Measurements from ENCODE around the gene NRIP2. TPM values are rescaled to one million over a fixed set of nuclear protein-coding genes. Genes with fewer than 3 reads are reported as not detected.

The NRIP2 gene
- polyA plus RNA-seq, 2 donors, result 0.47 to 0.67 TPM

DNA sequence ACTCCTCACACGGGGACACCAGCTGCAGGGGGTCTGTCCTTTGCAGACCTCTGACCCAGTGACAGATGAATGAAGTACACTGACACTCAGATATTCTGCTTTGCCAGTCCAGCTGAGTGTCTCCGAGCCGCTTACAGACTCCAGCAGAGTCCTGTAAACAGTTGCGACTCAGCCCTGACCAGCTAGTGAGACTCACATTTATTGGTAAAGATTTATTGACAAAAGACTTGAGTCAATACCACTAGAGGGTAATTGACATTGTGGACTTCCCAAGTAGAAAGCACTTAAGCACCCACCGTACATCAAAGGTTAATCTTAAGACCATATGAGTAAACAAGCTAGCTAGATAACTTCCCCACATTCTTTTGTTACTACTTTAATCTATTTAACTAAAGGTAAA is 49.8 kb downstream of the NRIP2 start:
- no peaks in the 10 kb centered on the region for H3K9me3 ChIP-seq (ENCODE audit: control insufficient read depth in 2 of 2, insufficient read depth in 1 of 2, low read depth in 1 of 2, low read length in 1 of 2)
- no peaks in the 10 kb centered on the region for H3K36me3 ChIP-seq (ENCODE audit: control insufficient read depth in 2 of 2, insufficient read depth in 2 of 2, low read length in 1 of 2)
- no peak overlapping the region for H3K4me3 ChIP-seq (ENCODE audit: low read depth in 1 of 2, low read length in 2 of 2)
- 55 to 70% methylated on average over 5 of the region's 5 CpGs for WGBS, 2 donors
- H3K27ac ChIP-seq (ENCODE audit: low read depth in 2 of 2, low read length in 1 of 2), result no peak overlapping the region
- H3K27me3 ChIP-seq (ENCODE audit: control insufficient read depth in 1 of 2, insufficient read depth in 2 of 2, low read length in 2 of 2), result no peaks in the 10 kb centered on the region
- peaks cover 0 to 6% of the 10 kb centered on the region in 2 donors for H3K4me1 ChIP-seq (ENCODE audit: control insufficient read depth in 2 of 2, insufficient read depth in 2 of 2, low read length in 1 of 2)

DNA sequence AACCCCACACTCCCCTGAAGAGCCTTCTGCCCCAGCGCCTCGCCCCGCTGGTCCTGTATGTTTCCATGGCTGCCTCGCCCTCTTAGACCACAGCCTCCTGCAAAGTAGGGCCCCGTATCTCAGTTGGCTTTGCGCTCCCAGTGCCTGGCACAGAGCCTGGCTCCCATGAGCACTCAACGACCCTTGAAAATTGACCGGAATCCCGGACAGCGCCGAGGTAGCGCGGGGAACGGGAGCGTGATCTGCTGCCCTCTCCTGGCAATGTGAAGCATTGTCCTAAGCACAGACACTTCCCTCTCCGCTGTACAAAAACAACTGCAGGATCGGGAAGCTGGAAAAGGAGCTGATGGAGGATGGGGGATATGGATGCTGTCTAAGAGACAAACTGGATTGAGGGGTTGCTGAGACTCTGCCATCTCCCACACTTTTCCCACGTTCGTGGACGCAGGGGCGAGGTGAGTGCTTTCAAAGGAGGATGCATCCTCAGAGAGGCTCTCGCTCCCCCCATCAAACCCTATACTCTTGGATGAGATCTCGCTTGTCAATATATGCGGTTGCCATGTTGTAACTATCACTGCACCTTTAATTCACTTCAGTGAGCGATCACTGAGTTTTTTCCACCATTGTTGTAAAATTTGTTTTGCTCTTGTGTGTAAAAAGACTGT is 50.8 kb downstream of the NRIP2 start:
- H3K9me3 ChIP-seq (ENCODE audit: control insufficient read depth in 2 of 2, insufficient read depth in 1 of 2, low read depth in 1 of 2, low read length in 1 of 2), result no peaks in the 10 kb centered on the region
- WGBS, 2 donors, result 12 to 15% methylated on average over 25 of the region's 25 CpGs
- no peaks in the 10 kb centered on the region for H3K36me3 ChIP-seq (ENCODE audit: control insufficient read depth in 2 of 2, insufficient read depth in 2 of 2, low read length in 1 of 2)
- no peaks in the 10 kb centered on the region for H3K27me3 ChIP-seq (ENCODE audit: control insufficient read depth in 1 of 2, insufficient read depth in 2 of 2, low read length in 2 of 2)
- no peak overlapping the region for H3K4me3 ChIP-seq (ENCODE audit: low read depth in 1 of 2, low read length in 2 of 2)
- H3K27ac ChIP-seq (ENCODE audit: low read depth in 2 of 2, low read length in 1 of 2), result no peak overlapping the region
- peaks cover 0 to 6% of the 10 kb centered on the region in 2 donors for H3K4me1 ChIP-seq (ENCODE audit: control insufficient read depth in 2 of 2, insufficient read depth in 2 of 2, low read length in 1 of 2)

DNA sequence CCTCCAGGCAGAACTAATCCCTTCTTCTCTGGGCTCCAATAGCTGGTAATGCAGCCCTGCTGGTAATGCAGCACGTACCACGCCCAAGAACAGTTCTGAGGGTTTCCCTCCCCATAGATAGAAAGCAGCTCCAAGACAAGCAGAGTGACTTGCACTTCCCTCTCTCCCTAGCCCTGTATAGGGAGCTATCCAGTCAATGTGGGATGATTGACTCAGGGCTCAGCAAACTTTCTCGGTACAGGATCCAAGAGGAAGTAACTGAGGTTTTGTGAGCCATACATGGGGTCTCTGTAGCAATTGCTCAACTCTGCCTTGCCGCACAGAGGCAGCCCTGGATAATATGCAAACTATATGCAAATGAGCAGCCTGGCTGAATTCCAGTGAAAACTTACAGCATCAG is 55.6 kb downstream of the NRIP2 start:
- Histone ChIP-seq H3K27ac (ENCODE audit: low read depth in 2 of 2, low read length in 1 of 2) (no peak overlapping the region), H3K9me3 (ENCODE audit: control insufficient read depth in 2 of 2, insufficient read depth in 1 of 2, low read depth in 1 of 2, low read length in 1 of 2) (no peaks in the 10 kb centered on the region), H3K4me1 (ENCODE audit: control insufficient read depth in 2 of 2, insufficient read depth in 2 of 2, low read length in 1 of 2) (peaks cover 0 to 8% of the 10 kb centered on the region in 2 donors), H3K4me3 (ENCODE audit: low read depth in 1 of 2, low read length in 2 of 2) (no peak overlapping the region), H3K27me3 (ENCODE audit: control insufficient read depth in 1 of 2, insufficient read depth in 2 of 2, low read length in 2 of 2) (no peaks in the 10 kb centered on the region), H3K36me3 (ENCODE audit: control insufficient read depth in 2 of 2, insufficient read depth in 2 of 2, low read length in 1 of 2) (no peaks in the 10 kb centered on the region)
- WGBS, 2 donors, result 48 to 54% methylated on average over 4 of the region's 4 CpGs

DNA sequence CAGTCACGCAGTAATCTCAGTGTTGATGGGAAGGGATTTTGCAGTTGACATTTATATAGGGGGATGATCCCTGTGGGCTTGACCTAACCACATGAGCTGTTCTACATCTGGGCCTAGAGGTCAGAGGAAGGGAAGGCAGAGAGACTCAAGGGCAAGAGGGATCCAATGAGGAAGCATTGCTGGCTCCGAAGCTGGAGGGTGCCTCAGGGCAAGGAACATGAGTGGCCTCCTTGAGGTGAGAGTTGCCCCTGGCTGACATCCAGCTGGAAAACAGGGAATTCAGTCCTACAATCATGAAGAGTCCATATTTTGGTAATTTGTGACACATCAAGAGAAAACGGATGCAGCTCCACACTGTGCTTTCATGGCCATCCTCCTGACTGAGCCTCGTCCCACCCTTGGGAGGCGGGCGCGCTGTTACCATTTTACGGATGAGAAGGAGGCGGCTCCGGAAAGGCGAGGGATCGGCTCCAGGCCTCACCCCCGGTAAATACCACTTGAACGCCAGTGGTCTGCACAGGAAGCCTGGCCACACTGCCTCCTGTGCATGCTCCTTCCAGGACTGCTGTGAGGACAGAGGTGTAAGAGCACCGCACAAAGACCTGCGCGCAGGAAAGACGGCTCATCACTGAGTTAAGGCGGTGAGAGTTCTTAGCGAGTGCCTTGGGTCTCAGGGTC is 58.6 kb downstream of the NRIP2 start:
- 86 to 90% methylated on average over 20 of the region's 20 CpGs for WGBS, 2 donors
- no peaks in the 10 kb centered on the region for H3K27me3 ChIP-seq (ENCODE audit: control insufficient read depth in 1 of 2, insufficient read depth in 2 of 2, low read length in 2 of 2)

DNA sequence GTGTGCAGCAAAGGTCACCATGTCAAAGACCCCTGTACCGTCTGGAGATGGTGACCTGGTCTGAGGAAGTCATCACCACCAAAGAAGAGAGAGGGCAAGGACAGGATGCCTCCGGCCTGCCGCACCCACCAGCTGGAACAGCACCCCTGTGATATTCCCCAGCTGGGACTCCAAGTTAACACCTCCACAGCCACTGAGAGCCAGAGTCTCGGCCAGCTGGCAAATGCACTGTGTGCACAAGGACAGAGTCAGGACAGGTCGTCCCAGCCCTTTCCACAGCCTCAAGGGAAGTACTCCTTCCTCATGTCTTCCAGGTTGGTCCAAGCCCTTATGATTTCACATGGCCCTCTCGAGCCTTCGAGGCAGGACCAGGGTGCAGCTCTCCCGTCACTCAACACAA is 59.4 kb downstream of the NRIP2 start:
- Histone ChIP-seq H3K9me3 (ENCODE audit: control insufficient read depth in 2 of 2, insufficient read depth in 1 of 2, low read depth in 1 of 2, low read length in 1 of 2) (no peaks in the 10 kb centered on the region), H3K36me3 (ENCODE audit: control insufficient read depth in 2 of 2, insufficient read depth in 2 of 2, low read length in 1 of 2) (no peaks in the 10 kb centered on the region), H3K4me1 (ENCODE audit: control insufficient read depth in 2 of 2, insufficient read depth in 2 of 2, low read length in 1 of 2) (peaks cover 0 to 3% of the 10 kb centered on the region in 2 donors), H3K4me3 (ENCODE audit: low read depth in 1 of 2, low read length in 2 of 2) (no peak overlapping the region), H3K27me3 (ENCODE audit: control insufficient read depth in 1 of 2, insufficient read depth in 2 of 2, low read length in 2 of 2) (no peaks in the 10 kb centered on the region), H3K27ac (ENCODE audit: low read depth in 2 of 2, low read length in 1 of 2) (no peak overlapping the region)
- 74 to 77% methylated on average over 8 of the region's 8 CpGs for WGBS, 2 donors

More for the DNA sequence above, 58.6 kb downstream of the NRIP2 start:
- Histone ChIP-seq H3K9me3 (ENCODE audit: control insufficient read depth in 2 of 2, insufficient read depth in 1 of 2, low read depth in 1 of 2, low read length in 1 of 2) (no peaks in the 10 kb centered on the region), H3K4me1 (ENCODE audit: control insufficient read depth in 2 of 2, insufficient read depth in 2 of 2, low read length in 1 of 2) (peaks cover 0 to 3% of the 10 kb centered on the region in 2 donors), H3K4me3 (ENCODE audit: low read depth in 1 of 2, low read length in 2 of 2) (no peak overlapping the region), H3K36me3 (ENCODE audit: control insufficient read depth in 2 of 2, insufficient read depth in 2 of 2, low read length in 1 of 2) (no peaks in the 10 kb centered on the region), H3K27ac (ENCODE audit: low read depth in 2 of 2, low read length in 1 of 2) (no peak overlapping the region)

Other genes starting within 250 kb of the NRIP2 start
- gene FKBP4, start 40.1 kb downstream of the NRIP2 start, polyA plus RNA-seq, result 10 to 100 TPM; 42.0 to 56.6 TPM
- gene ITFG2, start 22.4 kb downstream of the NRIP2 start, polyA plus RNA-seq, result 10 to 100 TPM; 19.9 to 31.2 TPM
- gene TEX52, start 22.0 kb upstream of the NRIP2 start, polyA plus RNA-seq, result not detected
- gene FOXM1, start 42.1 kb upstream of the NRIP2 start, polyA plus RNA-seq, result 10 to 100 TPM; 11.6 to 13.8 TPM
- 10 to 100 TPM; 20.3 to 29.9 TPM for gene RHNO1, start 42.2 kb upstream of the NRIP2 start, polyA plus RNA-seq
- gene TULP3, start 55.9 kb upstream of the NRIP2 start, polyA plus RNA-seq, result 10 to 100 TPM; 12.8 to 15.0 TPM
- gene TEAD4, start 124.4 kb upstream of the NRIP2 start, polyA plus RNA-seq, result 1 to 10 TPM; 4.2 to 8.5 TPM
- gene TSPAN9, start 242.3 kb upstream of the NRIP2 start, polyA plus RNA-seq, result 1 to 10 TPM; 8.2 to 9.2 TPM